K562 (cell line): Measurements from ENCODE around the gene MTMR10. TPM values are rescaled to one million over a fixed set of nuclear protein-coding genes. Genes with fewer than 3 reads are reported as not detected.

Experiments used
- ATAC-seq: fragments of 200-7000 bp; cut with Tn5 transposase; 3 replicates; pipeline ENCODE4 v1.9.1; 2020; ENCODE audit warnings: moderate library complexity
- BruUV-seq: library from RNA; stranded (reverse); fragments of 400-500 nt; replicated peaks from 2 replicates; lab custom pipeline; 2021; lab: Mats Ljungman, UMichigan
- CTCF ChIA-PET: fragments of 300-600 bp; formaldehyde crosslinking; extraction: SDS; loops from one replicate; lab custom pipeline; 2021; ENCODE audit warnings: low intra/inter-chr PET ratio; lab: Yijun Ruan, JAX
- POLR2A ChIA-PET: fragments of 300-600, 350-650 bp; sonication (Branson Sonifier 250); formaldehyde crosslinking; extraction: SDS; loops from one replicate; lab custom pipeline; 2021; ENCODE audit warnings: antibody characterized with exemption, inconsistent platforms; lab: Yijun Ruan, JAX
- DNase-seq, 4 experiments: peaks; one replicate each; pipeline versions ENCODE4 v3.0.0 to v3.0.0-alpha.2; 2011 to 2018; ENCODE audit warnings: low spot score in 3 of 4, mixed read lengths in 3 of 4; ENCODE audit errors: extremely low read depth in 1 of 4
- FAIRE-seq: peaks from 2 replicates; lab custom pipeline; 2011; peaks lifted over from hg19 to GRCh38; lab: Jason Lieb, UNC
- H2AFZ ChIP-seq: 2 replicates; pipeline ENCODE4 v1.6.0; 2011; ENCODE audit warnings: low read depth, low read length, control low read depth, inconsistent platforms
- H3K27ac ChIP-seq: fragments of 200-600 bp; 3 replicates; pipeline ENCODE4 v1.8.0; 2011; ENCODE audit warnings: low read depth, mild to moderate bottlenecking, control low read depth, inconsistent platforms, low read length, moderate library complexity, mixed read lengths; ENCODE audit errors: extremely low read depth
- H3K27me3 ChIP-seq, 2 experiments: fragments of 300-600 bp in 1 of 2; 2 replicates in 1 of 2; 3 replicates in 1 of 2; pipeline versions ENCODE4 v1.6.0 to v1.8.0; 2011; ENCODE audit warnings: inconsistent platforms in 2 of 2, low read length in 2 of 2, mild to moderate bottlenecking in 1 of 2, mixed read lengths in 1 of 2, moderate library complexity in 1 of 2; ENCODE audit not compliant: control insufficient read depth in 2 of 2, insufficient read depth in 2 of 2
- H3K36me3 ChIP-seq: fragments of 300-600 bp; 3 replicates; pipeline ENCODE4 v1.8.0; 2011; ENCODE audit warnings: mild to moderate bottlenecking, low read length, inconsistent platforms; ENCODE audit not compliant: control insufficient read depth, insufficient read depth
- H3K4me1 ChIP-seq, 2 experiments: fragments of 200-600 bp in 1 of 2; replicated peaks in 1 of 2; 2 replicates in 1 of 2; 3 replicates in 1 of 2; pipeline versions ENCODE4 v1.5.1 to v1.8.0; 2011; ENCODE audit warnings: inconsistent platforms in 2 of 2, low read length in 2 of 2, mild to moderate bottlenecking in 1 of 2, mixed read lengths in 1 of 2, moderate library complexity in 1 of 2; ENCODE audit not compliant: control insufficient read depth in 2 of 2, insufficient read depth in 2 of 2
- H3K4me2 ChIP-seq: 2 replicates; pipeline ENCODE4 v1.6.1; 2011; ENCODE audit warnings: low read length, control low read depth, inconsistent platforms, mixed read lengths; ENCODE audit not compliant: insufficient read depth
- H3K4me3 ChIP-seq: fragments of 200-600 bp; sonication (generic), shearing (Covaris generic); 2 replicates; pipeline ENCODE4 v1.5.1; 2016; ENCODE audit warnings: control low read depth, inconsistent platforms
- H3K79me2 ChIP-seq: fragments of 200-600 bp; 3 replicates; pipeline ENCODE4 v1.8.0; 2011; ENCODE audit warnings: low read length, inconsistent platforms; ENCODE audit not compliant: control insufficient read depth, insufficient read depth
- H3K9ac ChIP-seq, 2 experiments: 2 replicates each; pipeline versions ENCODE4 v1.6.0 to v1.6.1; 2011; ENCODE audit warnings: low read depth in 2 of 2, low read length in 2 of 2, control low read depth in 1 of 2, inconsistent platforms in 1 of 2, mild to moderate bottlenecking in 1 of 2, mixed read lengths in 1 of 2; ENCODE audit not compliant: insufficient read depth in 1 of 2
- H3K9me1 ChIP-seq: one replicate; pipeline ENCODE4 v1.6.0; 2011; ENCODE audit warnings: inconsistent platforms, mild to moderate bottlenecking, low read length, moderate library complexity; ENCODE audit not compliant: control insufficient read depth, insufficient read depth
- H3K9me3 ChIP-seq: replicated peaks from 2 replicates; pipeline ENCODE4 v1.5.1; 2011; ENCODE audit warnings: low read depth, low read length, inconsistent platforms; ENCODE audit not compliant: control insufficient read depth, insufficient read depth
- H4K20me1 ChIP-seq: replicated peaks from 2 replicates; pipeline ENCODE4 v1.6.1; 2011; ENCODE audit warnings: low read length, inconsistent platforms, mixed read lengths; ENCODE audit not compliant: control insufficient read depth, insufficient read depth
- ZBTB17 ChIP-seq: fragments of 450-650 bp; formaldehyde crosslinking; IDR thresholded peaks from 2 replicates; pipeline ENCODE4 v1.4.0; 2020; ENCODE audit warnings: mild to moderate bottlenecking
- ZBTB40 ChIP-seq, 2 experiments: fragments of 450-650 bp in 1 of 2; sonication (generic) in 1 of 2; formaldehyde crosslinking in 1 of 2; IDR thresholded peaks; 2 replicates each; pipeline versions ENCODE4 v1.7.1 to v1.9.0; 2016 to 2022; ENCODE audit warnings: inconsistent platforms in 1 of 2, mild to moderate bottlenecking in 1 of 2, missing genetic modification reagents in 1 of 2
- WGBS: fragments of 100-300 bp; shearing (Covaris generic); methylation state at CpG from one replicate; pipeline ENCODE4 v1.1.6; 2016; ENCODE audit warnings: low coverage, mixed read lengths; ENCODE audit not compliant: insufficient coverage; ENCODE audit errors: missing lambda C conversion rate; 5-methylcytosine and 5-hydroxymethylcytosine counted together
- in situ Hi-C: fragments of 300-500 bp; cut with MboI; formaldehyde crosslinking; loops from 4 replicates; pipeline ENCODE4 v1.15.0; 2018; ENCODE audit warnings: inconsistent platforms, mixed read lengths
- intact Hi-C: fragments of 100-400 bp; cut with micrococcal nuclease; formaldehyde crosslinking; loops from 2 replicates; pipeline ENCODE4 v1.14.2; 2022
- polyA plus RNA-seq, 8 experiments: library from polyadenylated mRNA; depleted of rRNA in 4 of 8; stranded (reverse) in 5 of 8; unstranded in 3 of 8; fragments of >200 nt; fragmentation: Nextera tagmentation in 2 of 8; fragmentation: Illumina TruSeq in 1 of 8; extraction: Ambion mirVana in 2 of 8; extraction: Trizol in 1 of 8; gene quantifications; 2 replicates each; pipeline versions ENCODE4 v1.2.1 to v1.2.3, GENCODE V29; 2011 to 2014; ENCODE audit warnings: inconsistent platforms in 1 of 8, missing spikeins in 1 of 8
- total RNA-seq, 7 experiments: library from RNA; depleted of rRNA in 6 of 7; stranded (reverse); fragments of >200 nt in 6 of 7; fragmentation: Illumina TruSeq in 2 of 7; extraction: Trizol in 2 of 7; gene quantifications; 2 replicates each; pipeline versions ENCODE4 v1.2.1 to v1.2.3, GENCODE V29; 2011 to 2021; ENCODE audit warnings: low replicate concordance in 1 of 7

MTMR10 gene
- total and polyA plus RNA-seq, 9 of the 15 experiments (the other 6 are each of a cell fraction or from before 2014, with no cell fraction given), result 1.6 to 6.8 (median 4.8) TPM

- H3K27ac ChIP-seq, result peak overlapping the region; percentile 82; the same call in 2 of the 3 replicates
- POLR2A ChIA-PET, result interaction anchor here (0.7 to 2.3 kb wide), 4 partner anchors 10 to 459 kb away, joined by 3 to 8 read pairs (median 4); no protein-coding TSS in a partner anchor
- in situ Hi-C loops, result no loop called here
- 79% methylated on average over 7 of the region's 7 CpGs for WGBS
- peaks cover 0 to 12% of the 10 kb centered on the region in 2 experiments; a peak in 3 of 5 replicates for H3K4me1 ChIP-seq
- CTCF ChIA-PET, result interaction anchor here (0.6 kb wide), 1 partner anchor 52 kb away, joined by 3 read pairs; no protein-coding TSS in a partner anchor
- TF ChIP-seq ZBTB40 (IDR thresholded peaks at IDR 0.05) (0 out of 2 replicates have a peak, but pooled peaks have one; percentile 31), ZBTB40 (CRISPR knock-in tag; IDR thresholded peaks at IDR 0.05) (no peak), ZBTB17 (CRISPR knock-in tag) (no peak)
- H3K9me1 ChIP-seq, result no peaks in the 10 kb centered on the region
- H3K9me3 ChIP-seq, result no peaks in the 10 kb centered on the region
- ATAC-seq (no peak), FAIRE-seq (no peak), DNase-seq (no peak)
- H3K4me3 ChIP-seq, result peak overlapping the region; percentile 84
- intact Hi-C loops, result loop anchor here (5.0 to 10.0 kb wide), 2 partner anchors 90 to 132 kb away; partner anchors contain the start of gene FAN1
- no peaks in the 10 kb centered on the region for H3K27me3 ChIP-seq
- peak overlapping the region; percentile 96 for H2AFZ ChIP-seq
- peak overlapping the region; percentile 93 for H3K4me2 ChIP-seq
- H3K9ac ChIP-seq, result peak overlapping the region; percentile 87 to 97
- H4K20me1 ChIP-seq, result no peaks in the 10 kb centered on the region
- no peaks in the 10 kb centered on the region for H3K36me3 ChIP-seq
- BruUV-seq, result no TSS peak
- H3K79me2 ChIP-seq, result peaks cover 14% of the 10 kb centered on the region; the same call in 2 of the 3 replicates
Measured at GRCh38 chr15:30992249-30992864, 929 bp upstream of the MTMR10 start.
